Urinary bladder (tissue), 4 donors: ENCODE measurements around the gene CCDC124. TPM values are rescaled to one million over a fixed set of nuclear protein-coding genes. Genes with fewer than 3 reads are reported as not detected.
A peak's percentile ranks its signal among the peaks of the same experiment; 100 is the strongest.
"Not testable (repeated sequence)": the region's sequence is repeated elsewhere in the genome, so short reads cannot be mapped to it uniquely, and the experiment has no call there.

Experiments used
- DNase-seq: peaks from one replicate; pipeline ENCODE4 v3.0.0-alpha.2; 2015; ENCODE audit errors: extremely low spot score
- H3K27ac ChIP-seq: one replicate; pipeline ENCODE4 v1.5.1; 2013; ENCODE audit warnings: low read depth, mild to moderate bottlenecking, moderate library complexity
- H3K36me3 ChIP-seq: one replicate; pipeline ENCODE4 v1.6.1; 2013; ENCODE audit warnings: mild to moderate bottlenecking, moderate library complexity; ENCODE audit not compliant: insufficient read depth
- H3K4me1 ChIP-seq: one replicate; pipeline ENCODE4 v1.6.1; 2013; ENCODE audit warnings: mild to moderate bottlenecking, moderate library complexity; ENCODE audit not compliant: insufficient read depth
- H3K4me3 ChIP-seq: one replicate; pipeline ENCODE4 v1.5.1; 2013; ENCODE audit warnings: low read depth, low read length
- WGBS: extraction: QIAGEN DNeasy Blood & Tissue Kit; methylation state at CpG from one replicate; pipeline ENCODE4 v1.1.7; 2013; 5-methylcytosine and 5-hydroxymethylcytosine counted together
- polyA plus RNA-seq: library from polyadenylated mRNA; stranded (reverse); fragments of 200-250 nt; gene quantifications from one replicate; pipeline ENCODE4 v1.2.3, GENCODE V29; 2013
- total RNA-seq: library from RNA; depleted of rRNA; stranded (reverse); fragments of >200 nt; gene quantifications from one replicate; pipeline ENCODE4 v1.2.3, GENCODE V29; 2014
- donor health status: healthy with polysubstance abuse.
- donor health status: healthy.

Gene CCDC124
- total and polyA plus RNA-seq, 2 donors: 9.7 to 149 TPM

DNA sequence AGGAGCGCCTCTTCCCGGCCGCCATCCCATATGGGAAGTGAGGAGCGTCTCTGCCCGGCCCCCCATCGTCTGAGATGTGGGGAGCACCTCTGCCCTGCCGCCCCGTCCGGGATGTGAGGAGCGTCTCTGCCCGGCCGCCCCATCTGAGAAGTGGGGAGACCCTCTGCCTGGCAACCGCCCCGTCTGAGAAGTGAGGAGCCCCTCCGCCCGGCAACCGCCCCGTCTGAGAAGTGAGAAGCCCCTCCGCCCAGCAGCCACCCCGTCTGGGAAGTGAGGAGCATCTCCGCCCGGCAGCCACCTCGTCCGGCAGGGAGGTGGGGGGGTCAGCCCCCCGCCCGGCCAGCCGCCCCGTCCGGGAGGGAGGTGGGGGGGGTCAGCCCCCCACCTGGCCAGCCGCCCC, 14.7 kb upstream of the CCDC124 start:
- H3K4me1 ChIP-seq, H3K4me3 ChIP-seq, H3K27ac ChIP-seq, DNase-seq, H3K36me3 ChIP-seq: not testable (repeated sequence)
- 91% methylated on average over 24 of the region's 30 CpGs for WGBS

DNA sequence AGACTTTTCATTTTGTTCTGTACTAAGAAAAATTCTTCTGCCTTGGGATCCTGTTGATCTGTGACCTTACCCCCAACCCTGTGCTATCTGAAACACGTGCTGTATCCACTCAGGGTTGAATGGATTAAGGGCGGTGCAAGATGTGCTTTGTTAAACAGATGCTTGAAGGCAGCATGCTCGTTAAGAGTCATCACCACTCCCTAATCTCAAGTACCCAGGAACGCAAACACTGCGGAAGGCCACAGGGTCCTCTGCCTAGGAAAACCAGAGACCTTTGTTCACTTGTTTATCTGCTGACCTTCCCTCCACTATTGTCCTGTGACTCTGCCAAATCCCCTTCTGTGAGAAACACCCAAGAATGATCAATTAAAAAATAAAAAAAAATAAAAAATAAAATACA, 13.7 kb upstream of the CCDC124 start:
- 63% methylated on average over 5 of the region's 5 CpGs for WGBS
- H3K4me3 ChIP-seq, H3K4me1 ChIP-seq, H3K27ac ChIP-seq, DNase-seq, H3K36me3 ChIP-seq: not testable (repeated sequence)

DNA sequence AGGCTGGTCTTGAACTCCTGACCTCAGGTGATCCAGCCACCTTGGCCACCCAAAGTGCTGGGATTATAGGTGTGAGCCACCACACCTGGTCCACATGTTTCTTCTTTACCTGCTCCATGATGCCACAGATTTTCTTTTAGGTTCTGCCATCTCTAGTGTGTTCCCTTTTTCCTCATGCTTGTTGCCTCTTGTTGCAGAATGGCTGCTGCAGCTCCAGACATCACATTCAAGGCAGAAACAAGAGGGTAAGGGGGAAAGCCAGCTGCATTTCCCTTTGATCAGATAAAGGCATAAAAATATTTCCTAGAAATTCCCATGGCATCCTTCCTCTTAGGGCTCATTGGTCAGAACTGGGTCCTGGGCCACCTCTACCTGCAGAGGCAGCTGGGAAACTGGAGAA, 12.3 kb upstream of the CCDC124 start:
- Histone ChIP-seq H3K36me3 (no peaks in the 10 kb centered on the region), H3K4me3 (no peak overlapping the region), H3K27ac (no peak overlapping the region), H3K4me1 (no peaks in the 10 kb centered on the region)
- no peak for DNase-seq

DNA sequence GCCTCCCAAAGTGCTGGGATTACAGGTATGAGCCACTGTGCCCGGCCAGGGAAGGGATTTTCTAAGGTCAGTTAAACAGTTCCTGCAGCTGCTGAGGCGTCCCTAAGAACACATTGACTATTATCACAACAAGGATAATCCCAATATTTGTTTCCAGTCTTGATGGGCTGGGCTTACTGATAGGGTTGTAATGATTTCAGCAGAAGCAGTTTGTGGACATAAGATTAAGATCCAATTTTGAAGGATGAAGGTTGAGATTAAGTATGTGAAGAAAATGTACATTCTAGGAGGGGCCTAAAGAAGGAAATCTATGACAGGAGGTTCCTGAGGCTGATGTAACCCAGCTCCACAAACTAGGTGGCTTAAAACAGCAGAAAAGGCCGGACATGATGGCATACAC, 10.7 kb upstream of the CCDC124 start:
- no peak overlapping the region for H3K27ac ChIP-seq
- no peak overlapping the region for H3K4me3 ChIP-seq
- 46% methylated on average over 3 of the region's 3 CpGs for WGBS
- DNase-seq: no peak
- H3K36me3 ChIP-seq: no peaks in the 10 kb centered on the region
- no peaks in the 10 kb centered on the region for H3K4me1 ChIP-seq

DNA sequence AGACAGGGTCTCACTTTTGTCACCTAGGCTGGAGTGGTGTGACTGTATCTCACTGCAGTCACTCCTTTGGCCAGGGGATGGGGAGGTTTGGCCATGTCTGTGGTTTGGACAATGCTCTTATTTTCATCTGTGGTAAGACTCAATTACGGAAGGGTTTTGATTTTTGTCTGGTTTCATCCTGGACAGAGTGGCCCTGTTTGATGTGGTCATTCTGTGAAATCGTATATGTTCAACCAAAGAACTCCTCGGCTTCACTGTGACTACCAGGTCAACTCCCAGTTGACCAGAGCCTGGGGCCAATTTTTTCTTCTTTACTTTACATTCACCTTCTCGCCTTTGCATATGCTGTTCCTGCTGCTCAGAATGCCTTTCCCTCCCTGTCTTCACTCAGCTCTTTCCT, 6.8 kb upstream of the CCDC124 start:
- 75% methylated on average over 4 of the region's 4 CpGs for WGBS
- Histone ChIP-seq H3K27ac (no peak overlapping the region), H3K36me3 (no peaks in the 10 kb centered on the region), H3K4me1 (no peaks in the 10 kb centered on the region), H3K4me3 (no peak overlapping the region)
- DNase-seq: no peak

DNA sequence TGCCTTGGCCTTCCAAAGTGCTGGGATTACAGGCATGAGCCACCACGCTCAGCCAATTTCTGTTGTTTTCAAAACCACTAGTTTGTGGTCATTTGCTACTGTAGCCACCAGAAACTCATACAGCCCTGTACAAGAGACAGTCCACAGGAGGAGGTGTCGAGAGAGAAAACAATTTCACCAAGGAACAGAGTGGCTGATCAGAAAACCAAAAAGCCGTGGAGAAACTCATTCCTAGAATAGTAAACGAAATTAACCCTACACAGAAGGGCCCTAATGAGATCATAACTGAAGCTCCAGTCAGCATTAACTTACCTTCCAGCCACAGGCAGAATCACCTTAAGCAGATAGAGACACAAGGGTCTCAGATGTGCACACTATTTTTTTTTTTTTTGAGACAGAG, 3.8 kb upstream of the CCDC124 start:
- no peaks in the 10 kb centered on the region for H3K4me1 ChIP-seq
- 58% methylated on average over 4 of the region's 4 CpGs for WGBS
- H3K36me3 ChIP-seq: no peaks in the 10 kb centered on the region
- H3K4me3 ChIP-seq: no peak overlapping the region
- H3K27ac ChIP-seq: no peak overlapping the region
- no peak for DNase-seq

DNA sequence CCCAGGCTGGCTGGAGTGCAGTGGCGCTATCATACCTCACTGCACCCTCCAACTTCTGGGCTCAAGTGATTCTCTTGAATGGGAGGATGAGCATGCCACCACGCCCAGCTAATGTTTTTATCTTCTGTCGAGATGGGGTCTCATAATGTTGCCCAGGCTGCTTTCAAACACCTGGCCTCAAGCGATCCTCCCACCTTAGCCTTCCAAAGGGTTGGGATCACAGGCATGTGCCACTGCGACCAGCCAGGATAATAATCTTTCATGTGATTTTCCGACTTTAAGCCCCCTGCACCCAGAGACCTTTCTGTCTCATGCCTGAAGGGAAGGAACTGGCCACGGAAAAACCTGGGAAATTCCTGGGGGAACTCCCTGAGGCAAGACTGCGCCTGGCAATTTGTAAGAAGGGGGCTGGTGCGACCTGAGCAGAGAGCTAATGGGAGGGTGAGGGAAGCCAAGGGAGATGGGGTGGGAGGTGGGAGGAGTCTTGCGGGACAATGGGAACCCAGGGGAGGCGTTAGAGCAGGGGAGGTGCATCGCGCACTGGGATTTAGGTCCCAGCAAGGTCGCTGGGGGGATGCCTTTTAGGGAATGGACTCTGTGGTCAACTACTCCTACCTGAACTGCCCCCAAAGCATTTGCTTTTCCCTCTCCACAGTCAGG, 1.2 kb upstream of the CCDC124 start:
- 25% methylated on average over 14 of the region's 14 CpGs for WGBS
- DNase-seq: no peak
- H3K4me3 ChIP-seq: no peak overlapping the region

DNA sequence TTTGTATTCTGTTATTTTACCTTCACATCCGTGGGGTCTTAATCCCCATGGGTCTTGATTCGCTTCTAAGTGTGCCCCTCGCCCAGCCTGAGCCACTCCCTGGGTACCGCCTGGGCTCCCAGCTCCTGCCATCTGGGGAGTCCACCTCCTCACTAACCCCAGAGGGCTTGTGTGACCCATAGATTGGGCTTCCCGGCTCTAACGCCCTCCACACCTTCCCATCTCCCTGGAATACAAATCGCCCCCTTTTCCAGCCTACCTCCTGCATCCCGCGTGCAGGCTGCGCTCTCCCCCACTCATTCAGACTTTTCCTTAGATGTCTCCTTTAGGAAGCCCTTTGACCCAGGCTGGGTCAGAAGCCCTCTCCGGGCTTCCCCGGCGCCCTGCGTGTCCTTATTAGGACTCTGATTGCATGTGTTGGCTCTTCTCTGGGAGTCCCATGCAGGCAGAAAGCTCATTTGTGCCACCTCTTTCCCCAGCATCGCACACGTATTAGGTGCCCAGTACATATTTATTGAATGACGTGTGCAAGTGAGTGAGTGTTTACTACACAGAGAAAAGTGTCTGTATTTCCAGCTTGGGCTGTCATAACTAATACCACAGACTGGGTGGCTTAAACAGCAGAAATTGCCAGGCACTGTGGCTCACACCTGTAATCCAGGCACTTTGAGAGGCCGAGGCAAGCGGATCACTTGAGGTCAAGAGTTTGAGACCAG, 757 bp downstream of the CCDC124 start:
- Histone ChIP-seq H3K36me3 (no peaks in the 10 kb centered on the region), H3K4me3 (peak overlapping the region; percentile 77), H3K27ac (no peak overlapping the region), H3K4me1 (no peaks in the 10 kb centered on the region)
- DNase-seq: no peak
- WGBS: 21% methylated on average over 19 of the region's 19 CpGs

More for the DNA sequence above, 1.2 kb upstream of the CCDC124 start:
- no peaks in the 10 kb centered on the region for H3K4me1 ChIP-seq
- no peak overlapping the region for H3K27ac ChIP-seq
- no peaks in the 10 kb centered on the region for H3K36me3 ChIP-seq

DNA sequence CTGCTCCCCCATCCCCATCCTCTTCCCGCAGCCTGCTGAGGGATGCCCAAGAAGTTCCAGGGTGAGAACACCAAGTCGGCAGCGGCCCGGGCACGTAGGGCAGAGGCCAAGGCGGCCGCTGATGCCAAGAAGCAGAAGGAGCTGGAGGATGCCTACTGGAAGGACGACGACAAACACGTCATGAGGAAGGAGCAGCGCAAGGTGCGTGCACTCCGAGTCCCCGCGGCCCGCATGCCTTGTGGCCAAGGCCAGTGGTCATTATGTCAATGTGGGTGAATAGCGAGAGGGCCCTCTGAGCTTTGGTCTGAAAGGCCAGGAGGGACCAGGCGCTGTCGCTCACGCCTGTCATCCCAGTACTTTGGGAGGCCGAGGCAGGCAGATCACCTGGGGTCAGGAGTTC, 3.6 kb downstream of the CCDC124 start:
- WGBS: 93% methylated on average over 21 of the region's 21 CpGs
- H3K27ac ChIP-seq: no peak overlapping the region
- H3K4me1 ChIP-seq: no peaks in the 10 kb centered on the region
- H3K4me3 ChIP-seq: no peak overlapping the region
- H3K36me3 ChIP-seq: no peaks in the 10 kb centered on the region
- DNase-seq: no peak

DNA sequence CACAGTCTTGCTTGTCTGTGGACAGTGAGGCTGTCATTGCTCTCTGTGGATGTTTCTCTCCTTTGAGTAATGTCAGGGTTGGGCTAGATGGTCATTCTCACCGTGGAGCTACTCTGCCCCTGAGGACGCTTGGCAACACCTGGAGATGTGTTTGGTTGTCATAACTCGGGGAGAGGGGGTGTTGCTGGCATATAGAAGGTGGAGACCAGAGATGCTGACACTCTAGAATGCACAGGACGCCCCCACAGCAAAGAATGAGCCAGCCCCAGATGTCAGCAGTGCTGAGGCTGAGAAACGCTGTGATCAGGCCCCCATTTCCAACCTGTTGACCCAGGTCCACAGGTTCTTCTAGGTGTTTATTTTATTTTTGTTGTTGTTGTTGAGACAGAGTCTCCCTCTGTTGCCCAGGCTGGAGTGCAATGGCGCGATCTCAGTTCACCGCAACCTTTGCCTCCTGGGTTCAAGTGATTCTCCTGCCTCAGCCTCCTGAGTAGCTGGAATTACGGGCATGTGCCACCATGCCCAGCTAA, 4.6 kb downstream of the CCDC124 start:
- no peak for DNase-seq
- Histone ChIP-seq H3K4me3 (no peak overlapping the region), H3K27ac (no peak overlapping the region), H3K36me3 (no peaks in the 10 kb centered on the region), H3K4me1 (no peaks in the 10 kb centered on the region)
- 90% methylated on average over 9 of the region's 9 CpGs for WGBS

DNA sequence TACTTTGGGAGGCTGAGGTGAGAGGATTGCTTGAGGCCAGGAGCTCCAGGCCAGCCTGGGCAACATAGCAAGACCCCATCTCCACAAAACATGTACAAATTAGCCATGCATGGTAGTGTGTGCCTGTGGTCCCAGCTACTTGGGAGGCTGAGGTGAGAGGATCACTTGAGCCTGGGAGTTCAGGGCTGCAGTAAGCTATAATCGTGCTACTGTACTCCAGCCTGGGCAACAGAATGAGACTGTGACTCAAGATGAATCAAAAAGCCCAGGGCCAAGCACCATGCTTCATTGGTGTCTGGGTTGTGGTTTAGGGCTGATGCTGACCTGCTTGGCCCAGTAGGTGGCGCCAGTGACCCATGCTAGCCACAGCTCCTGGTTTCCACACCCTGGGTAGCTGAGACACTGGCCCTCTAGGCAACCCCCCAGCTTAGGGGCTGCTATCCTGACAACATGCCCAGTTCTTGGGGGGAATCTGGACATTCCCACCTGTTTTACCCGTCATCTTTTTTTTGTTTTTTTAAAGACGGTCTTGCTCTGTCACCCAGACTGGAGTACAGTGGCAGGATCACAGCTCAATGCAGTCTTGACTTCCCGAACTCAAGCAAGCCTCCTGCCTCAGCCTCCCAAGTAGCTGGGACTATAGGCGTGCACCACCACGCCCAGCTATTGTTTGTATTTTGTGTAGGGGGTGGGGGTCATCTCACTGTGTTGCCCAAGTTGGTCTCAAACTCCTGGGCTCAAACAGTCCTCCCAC, 5.5 kb downstream of the CCDC124 start:
- H3K4me3 ChIP-seq: no peak overlapping the region
- no peak overlapping the region for H3K27ac ChIP-seq
- no peak for DNase-seq
- H3K36me3 ChIP-seq: no peaks in the 10 kb centered on the region
- whole genome bisulfite sequencing: 48% methylated on average over 7 of the region's 7 CpGs
- H3K4me1 ChIP-seq: no peaks in the 10 kb centered on the region

DNA sequence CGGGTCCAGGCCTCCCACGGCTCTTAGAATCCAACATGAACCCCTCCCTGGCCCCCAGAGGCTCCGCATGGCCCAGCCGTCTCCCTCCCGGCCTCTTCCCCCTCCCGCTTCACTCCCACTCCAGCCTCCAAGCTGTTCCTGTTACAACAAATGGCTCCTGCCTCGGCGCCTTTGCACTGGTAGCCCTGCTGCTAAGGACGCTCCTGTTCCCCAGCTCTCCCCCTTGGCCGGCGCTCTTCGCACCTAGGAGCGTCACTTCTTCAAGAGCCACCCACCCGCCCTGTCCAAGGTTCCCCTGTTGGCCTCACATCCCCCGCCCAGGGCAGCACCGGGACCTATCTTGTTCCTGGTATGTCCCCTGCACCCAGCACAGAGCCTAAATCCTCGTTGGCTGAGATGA, 9.4 kb downstream of the CCDC124 start:
- Histone ChIP-seq H3K27ac (no peak overlapping the region), H3K36me3 (no peaks in the 10 kb centered on the region), H3K4me1 (no peaks in the 10 kb centered on the region), H3K4me3 (no peak overlapping the region)
- WGBS: 76% methylated on average over 17 of the region's 17 CpGs
- DNase-seq: no peak

DNA sequence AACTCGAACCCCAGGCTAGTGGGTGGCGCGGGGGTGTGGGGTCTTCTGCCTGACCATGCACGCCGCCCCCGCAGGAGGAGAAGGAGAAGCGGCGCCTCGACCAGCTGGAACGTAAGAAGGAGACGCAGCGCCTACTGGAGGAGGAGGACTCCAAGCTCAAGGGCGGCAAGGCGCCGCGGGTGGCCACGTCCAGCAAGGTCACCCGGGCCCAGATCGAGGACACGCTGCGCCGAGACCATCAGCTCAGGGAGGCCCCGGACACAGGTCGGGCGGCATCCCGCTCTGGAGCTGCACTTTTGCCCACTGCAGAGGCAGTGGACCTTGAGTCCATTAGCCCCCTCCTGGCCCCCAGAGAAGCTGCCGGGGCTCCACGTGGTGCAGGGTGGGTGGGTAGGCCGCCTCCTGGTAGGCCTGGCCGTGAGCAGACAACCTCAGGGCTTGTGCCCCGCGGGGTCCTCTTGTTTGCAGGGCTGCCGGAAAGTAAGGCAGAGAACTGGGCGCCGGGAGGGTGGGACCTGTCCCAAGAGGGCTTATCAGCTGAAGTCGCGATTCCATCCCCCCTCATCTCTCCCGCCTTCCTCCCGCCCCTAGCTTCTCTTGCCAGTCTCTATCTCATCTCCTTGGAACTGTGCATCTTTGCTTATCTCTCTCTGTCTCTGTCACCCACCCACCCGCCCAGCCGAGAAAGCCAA, 9.9 kb downstream of the CCDC124 start:
- DNase-seq: no peak
- Histone ChIP-seq H3K4me3 (no peak overlapping the region), H3K27ac (no peak overlapping the region), H3K36me3 (no peaks in the 10 kb centered on the region), H3K4me1 (no peaks in the 10 kb centered on the region)
- 57% methylated on average over 41 of the region's 41 CpGs for WGBS
